Mesodermal cell (in vitro differentiated cells): ENCODE measurements around the gene ARHGAP21.

Source experiments
- H3K27ac ChIP-seq: 2 replicates; pipeline ENCODE4 v1.7.0; 2013; ENCODE audit warnings: mild to moderate bottlenecking, low read depth, low read length, moderate library complexity; ENCODE audit not compliant: severe bottlenecking
- H3K36me3 ChIP-seq: 2 replicates; pipeline ENCODE4 v1.7.1; 2013; ENCODE audit warnings: mild to moderate bottlenecking, low read length, moderate library complexity; ENCODE audit not compliant: control insufficient read depth, insufficient read depth
- H3K4me1 ChIP-seq: one replicate; pipeline ENCODE4 v1.7.1; 2013; ENCODE audit warnings: mild to moderate bottlenecking, low read length; ENCODE audit not compliant: insufficient read depth, control insufficient read depth, poor library complexity, severe bottlenecking
- H3K4me3 ChIP-seq: 2 replicates; pipeline ENCODE4 v1.7.0; 2013; ENCODE audit warnings: low read length, control low read depth, mild to moderate bottlenecking; ENCODE audit not compliant: insufficient read depth, poor library complexity, severe bottlenecking; ENCODE audit errors: extremely low read depth
- H3K9me3 ChIP-seq: 2 replicates; pipeline ENCODE4 v1.7.1; 2013; ENCODE audit warnings: mild to moderate bottlenecking, low read length, moderate library complexity; ENCODE audit not compliant: control insufficient read depth
- WGBS, 2 experiments: methylation state at CpG; one replicate each; pipeline ENCODE4 v1.1.5; 2013; ENCODE audit warnings: missing lambda C conversion rate in 2 of 2; ENCODE audit not compliant: insufficient coverage in 2 of 2; 5-methylcytosine and 5-hydroxymethylcytosine counted together

Gene ARHGAP21

GRCh38 chr10:24683554-24683953 lies 40.1 kb downstream of the ARHGAP21 start:
- no peaks in the 10 kb centered on the region for H3K4me1 ChIP-seq
- no peak overlapping the region for H3K4me3 ChIP-seq
- H3K9me3 ChIP-seq = no peaks in the 10 kb centered on the region

GRCh38 chr10:24681572-24682088 lies 42.1 kb downstream of the ARHGAP21 start:
- Histone ChIP-seq H3K9me3 (no peaks in the 10 kb centered on the region), H3K36me3 (peaks cover 24% of the 10 kb centered on the region), H3K27ac (no peak overlapping the region), H3K4me3 (no peak overlapping the region), H3K4me1 (no peaks in the 10 kb centered on the region)
- WGBS, 2 experiments = 91 to 96% methylated on average over 3 to 4 of the region's 6 CpGs

More at GRCh38 chr10:24683554-24683953, 40.1 kb downstream of the ARHGAP21 start:
- Histone ChIP-seq H3K27ac (no peak overlapping the region), H3K36me3 (peaks cover 23% of the 10 kb centered on the region)

- Histone ChIP-seq H3K4me1 (no peaks in the 10 kb centered on the region), H3K9me3 (no peaks in the 10 kb centered on the region), H3K27ac (no peak overlapping the region), H3K36me3 (peaks cover 22% of the 10 kb centered on the region), H3K4me3 (no peak overlapping the region)
- WGBS, 2 experiments = 97 to 100% methylated on average over 1 to 3 of the region's 3 CpGs
Observed at GRCh38 chr10:24680647-24681524, 42.8 kb downstream of the ARHGAP21 start.

- WGBS, 2 experiments = no CpG with 5 or more reads among the region's 2 CpGs
- peaks cover 19% of the 10 kb centered on the region for H3K36me3 ChIP-seq
- no peaks in the 10 kb centered on the region for H3K4me1 ChIP-seq
- no peak overlapping the region for H3K27ac ChIP-seq
- H3K9me3 ChIP-seq = no peaks in the 10 kb centered on the region
- no peak overlapping the region for H3K4me3 ChIP-seq
Observed at GRCh38 chr10:24678757-24679156, 44.9 kb downstream of the ARHGAP21 start.

GRCh38 chr10:24674892-24675632 lies 48.6 kb downstream of the ARHGAP21 start:
- Histone ChIP-seq H3K4me1 (no peaks in the 10 kb centered on the region), H3K9me3 (no peaks in the 10 kb centered on the region), H3K4me3 (no peak overlapping the region), H3K36me3 (peaks cover 18% of the 10 kb centered on the region), H3K27ac (no peak overlapping the region)
- WGBS, 2 experiments = 80% methylated on average over 1 of the region's 5 CpGs; no CpG with 5 or more reads in 1 of the 2 experiments

DNA sequence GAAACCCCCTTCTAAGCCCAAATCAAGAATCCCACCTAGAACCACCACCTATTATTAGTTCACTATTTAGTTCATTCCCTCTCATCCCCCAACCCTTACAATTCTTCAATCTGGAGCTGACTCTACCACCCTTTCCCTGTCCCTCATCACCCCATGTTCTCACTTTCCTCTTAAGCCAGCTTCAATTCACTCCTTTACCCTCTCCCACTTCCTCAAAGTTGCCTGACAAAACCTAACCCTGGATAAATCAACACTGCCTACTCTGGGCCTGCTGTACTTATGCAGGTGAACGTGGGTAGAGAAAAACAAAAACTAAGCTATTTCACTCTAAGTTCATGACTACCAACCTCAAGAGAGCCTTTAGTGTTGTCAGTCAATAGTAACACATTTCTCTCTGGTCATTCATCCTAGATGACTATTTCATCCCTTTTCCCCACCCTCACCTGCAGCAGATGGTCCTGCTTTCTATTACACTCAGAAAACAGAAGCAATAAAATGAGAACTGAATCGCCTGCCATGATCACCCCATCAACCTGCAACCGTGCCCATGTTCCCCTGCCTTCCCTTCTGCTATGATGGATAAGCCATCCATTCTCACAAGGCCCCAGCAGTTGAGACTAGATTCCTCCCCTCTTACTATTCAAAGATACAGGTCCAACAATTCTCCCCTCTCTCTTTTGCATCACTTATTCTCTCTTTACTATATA lies 52.6 kb downstream of the ARHGAP21 start:
- 94 to 97% methylated on average over 3 of the region's 3 CpGs for WGBS, 2 experiments
- no peak overlapping the region for H3K27ac ChIP-seq
- H3K4me3 ChIP-seq = no peak overlapping the region
- no peaks in the 10 kb centered on the region for H3K4me1 ChIP-seq
- no peaks in the 10 kb centered on the region for H3K9me3 ChIP-seq
- H3K36me3 ChIP-seq = peaks cover 16% of the 10 kb centered on the region

- Histone ChIP-seq H3K9me3 (no peaks in the 10 kb centered on the region), H3K4me3 (no peak overlapping the region), H3K4me1 (no peaks in the 10 kb centered on the region), H3K27ac (no peak overlapping the region), H3K36me3 (peaks cover 16% of the 10 kb centered on the region)
- WGBS, 2 experiments = 90 to 100% methylated on average over 3 of the region's 6 CpGs
Observed at GRCh38 chr10:24669285-24669852, 54.3 kb downstream of the ARHGAP21 start.

DNA sequence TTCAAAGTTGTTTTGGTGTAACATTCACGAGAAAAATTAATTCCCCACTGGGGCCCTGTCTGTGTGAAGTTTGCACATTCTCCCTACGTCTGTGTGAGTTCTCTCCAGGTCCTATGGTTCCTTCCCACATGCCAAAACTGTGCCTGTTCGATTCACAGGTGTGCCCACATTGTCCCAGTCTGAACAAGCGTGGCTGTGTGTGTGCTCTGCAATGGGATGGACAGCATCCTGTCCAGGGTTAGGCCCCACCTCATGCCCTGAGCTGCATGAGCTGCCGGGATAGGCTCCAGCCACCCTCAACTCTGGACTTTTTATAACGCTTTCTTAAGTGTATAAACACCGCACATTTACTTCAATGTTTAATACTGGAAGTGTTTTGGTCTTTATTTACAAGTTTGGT lies 55.4 kb downstream of the ARHGAP21 start:
- 96 to 100% methylated on average over 4 of the region's 7 CpGs for WGBS, 2 experiments

DNA sequence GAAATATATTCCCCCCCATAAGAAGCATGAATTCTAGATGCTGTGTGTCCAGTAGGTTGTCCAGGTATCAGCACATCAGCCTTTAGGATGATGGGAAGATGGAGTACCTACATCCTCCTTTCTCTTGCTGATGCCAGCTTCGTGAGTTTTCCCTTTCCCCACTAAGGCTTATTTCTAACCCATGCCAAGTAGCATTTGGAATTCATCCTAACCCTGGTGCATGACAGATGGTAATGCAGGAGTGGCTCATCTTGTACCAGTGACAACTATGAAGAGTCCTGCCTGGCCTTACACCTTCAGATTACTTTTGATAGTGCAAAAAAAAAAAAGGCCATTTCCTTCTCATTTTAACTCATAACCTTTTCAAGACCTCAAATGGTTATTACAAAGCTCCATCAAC lies 58.7 kb downstream of the ARHGAP21 start:
- no peaks in the 10 kb centered on the region for H3K9me3 ChIP-seq
- no peak overlapping the region for H3K4me3 ChIP-seq
- peaks cover 20% of the 10 kb centered on the region for H3K36me3 ChIP-seq
- no CpG with 5 or more reads among the region's 1 CpG for WGBS, 2 experiments
- no peak overlapping the region for H3K27ac ChIP-seq
- H3K4me1 ChIP-seq = no peaks in the 10 kb centered on the region

More for the DNA sequence above, 55.4 kb downstream of the ARHGAP21 start:
- Histone ChIP-seq H3K27ac (no peak overlapping the region), H3K9me3 (no peaks in the 10 kb centered on the region), H3K4me1 (no peaks in the 10 kb centered on the region), H3K36me3 (peaks cover 20% of the 10 kb centered on the region), H3K4me3 (no peak overlapping the region)

DNA sequence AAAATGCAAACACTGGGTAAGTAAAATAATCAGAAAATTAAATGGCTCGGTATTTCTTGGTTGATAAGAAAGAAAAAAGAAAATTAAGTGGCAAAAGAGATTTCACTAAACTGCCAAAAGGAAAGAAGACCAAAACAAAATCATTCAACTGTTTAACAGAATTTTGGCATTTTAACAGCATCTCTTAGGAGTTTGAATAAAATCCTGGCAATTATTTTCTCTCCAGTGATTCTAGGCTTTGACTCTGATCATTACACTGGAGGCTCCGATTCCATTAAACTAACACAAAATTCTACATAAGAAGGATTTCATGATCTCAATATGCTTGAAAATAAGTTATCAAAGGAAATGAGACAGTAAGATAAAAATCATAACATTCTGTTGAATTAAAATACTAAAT lies 62.3 kb downstream of the ARHGAP21 start:
- no peaks in the 10 kb centered on the region for H3K4me1 ChIP-seq
- no peak overlapping the region for H3K27ac ChIP-seq
- no CpG with 5 or more reads among the region's 2 CpGs for WGBS, 2 experiments
- H3K36me3 ChIP-seq = peaks cover 24% of the 10 kb centered on the region
- peaks cover 6% of the 10 kb centered on the region for H3K9me3 ChIP-seq
- no peak overlapping the region for H3K4me3 ChIP-seq
